Stimulated activated CD4-positive, alpha-beta T cell treated with anti-CD3 and anti-CD28 coated beads, Interleukin-12 subunit alpha, Interleukin-12 subunit beta, amount 100 ng/mL, for 24 hours (primary cell): ENCODE results near the gene GIT1.

ENCODE experiments used
- DNase-seq, 2 experiments: peaks; one replicate each; pipeline ENCODE4 v3.0.0-alpha.2; 2020; ENCODE audit warnings: low read depth in 2 of 2

GIT1 gene

DNA sequence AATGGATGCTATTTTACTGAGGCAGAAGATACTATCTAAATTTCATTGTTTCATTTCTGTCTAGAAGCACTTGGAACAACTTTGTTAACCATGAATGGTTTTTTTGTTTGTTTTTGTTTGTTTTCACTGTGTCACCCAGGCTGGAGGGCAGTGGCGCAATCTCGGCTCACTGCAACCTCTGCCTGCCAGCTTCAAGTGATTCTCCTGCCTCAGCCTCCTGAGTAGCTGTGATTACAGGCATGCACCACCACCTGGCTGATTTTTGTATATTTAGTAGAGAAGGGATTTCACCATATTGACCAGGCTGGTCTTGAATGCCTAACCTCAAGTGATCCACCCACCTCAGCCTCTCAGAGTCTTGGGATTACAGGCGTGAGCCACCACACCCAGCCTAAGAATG is 63.1 kb downstream of the GIT1 start:
- DNase-seq: no peak

DNA sequence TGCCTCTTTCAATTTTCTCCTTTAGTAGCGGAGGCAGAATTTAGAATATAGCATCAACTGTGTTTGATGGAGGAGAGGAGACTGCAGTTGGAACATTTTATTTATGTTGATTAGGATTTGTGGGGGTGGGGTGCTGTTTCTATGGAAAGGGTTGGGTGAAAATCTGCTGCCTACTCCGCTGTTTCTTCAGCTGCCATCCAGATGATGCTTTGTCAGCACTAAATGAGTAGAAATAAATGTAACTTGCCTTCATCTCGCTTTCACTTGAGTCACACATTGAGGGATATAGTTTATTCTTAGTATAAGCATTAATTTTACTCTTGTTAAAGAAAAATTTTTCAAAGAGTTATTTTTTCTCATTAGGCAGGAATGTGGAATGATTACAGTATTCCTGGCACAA is 64.8 kb downstream of the GIT1 start:
- no peak for DNase-seq
